GM12801 (cell line): ENCODE measurements around the gene CLASRP.

Experiments used
- CTCF ChIP-seq: IDR thresholded peaks from one replicate; pipeline ENCODE4 v1.5.1; 2011; ENCODE audit warnings: control low read depth; ENCODE audit not compliant: insufficient read length; ENCODE audit errors: extremely low read depth

Gene CLASRP

GRCh38 chr19:45104658-45105349, 66.0 kb downstream of the CLASRP start:
- no peak for TF ChIP-seq CTCF

DNA sequence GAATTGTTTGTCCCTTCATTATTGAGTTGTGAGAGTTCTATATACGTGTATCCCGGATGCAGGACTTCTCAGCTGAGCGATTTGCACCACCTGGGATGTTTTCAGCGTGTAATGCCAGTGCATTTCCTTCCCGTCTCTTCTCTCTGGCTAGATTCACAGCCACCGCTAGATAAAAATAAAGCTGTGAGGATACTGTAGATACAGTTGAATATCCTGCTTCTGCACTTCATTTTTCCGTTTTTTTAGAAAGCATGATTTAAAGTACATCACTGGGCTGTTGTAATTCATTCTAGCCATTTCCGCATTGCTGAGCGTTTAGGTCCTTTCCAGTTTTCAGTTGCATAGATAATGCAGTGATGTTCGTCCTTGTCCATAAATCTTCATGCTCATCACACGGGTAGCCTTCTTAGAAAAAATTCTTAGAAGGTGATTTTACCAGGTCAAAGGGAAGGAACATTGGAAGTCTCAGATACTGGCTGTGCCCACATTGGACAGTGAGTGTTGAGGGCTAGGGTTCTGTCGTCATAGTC, 68.8 kb downstream of the CLASRP start:
- no peak for TF ChIP-seq CTCF

DNA sequence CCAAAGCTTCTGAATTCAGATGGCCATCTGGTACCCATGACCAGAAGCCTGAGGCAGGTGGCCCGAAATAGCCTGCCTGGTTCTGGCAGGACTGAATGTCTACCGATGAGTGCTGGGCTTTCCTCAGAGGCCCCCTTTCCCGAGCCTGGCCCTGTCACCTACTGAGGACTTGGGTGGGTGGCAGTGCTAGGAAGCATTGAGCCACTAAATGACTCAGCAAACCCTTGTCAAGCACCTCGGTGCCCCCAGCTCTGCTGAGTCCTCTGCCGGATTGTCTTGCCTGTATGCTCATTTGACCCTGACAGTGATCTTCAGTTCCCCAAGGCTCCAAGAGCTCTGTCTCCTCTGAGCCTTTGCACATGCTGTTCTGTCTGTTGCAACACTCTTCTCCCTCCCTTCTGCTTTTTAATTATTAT, 72.0 kb downstream of the CLASRP start:
- TF ChIP-seq CTCF: no peak

- TF ChIP-seq CTCF: no peak
Measured at GRCh38 chr19:45112111-45112827, 73.4 kb downstream of the CLASRP start.

DNA sequence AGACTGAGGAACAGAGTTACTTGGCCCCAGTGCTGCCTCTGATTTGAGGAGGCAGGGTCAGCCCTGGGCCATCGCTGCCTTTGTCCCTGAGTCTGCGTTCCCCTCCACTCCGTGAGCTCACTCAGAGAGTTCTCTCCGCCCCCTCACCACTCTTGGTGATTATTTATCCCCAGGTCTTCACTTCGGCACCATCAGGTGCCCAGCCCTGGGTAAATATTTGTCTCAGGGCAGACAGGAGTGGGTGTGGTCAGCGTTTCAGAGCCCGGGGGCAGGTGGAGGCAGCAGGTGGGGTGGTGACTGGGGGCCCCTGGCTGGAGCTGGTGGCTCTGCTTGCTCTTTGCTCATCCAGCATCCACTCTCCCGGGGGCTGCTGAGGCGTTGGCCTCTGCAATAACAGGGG, 74.8 kb downstream of the CLASRP start:
- TF ChIP-seq CTCF: no peak

GRCh38 chr19:45114116-45114515, 75.3 kb downstream of the CLASRP start:
- TF ChIP-seq CTCF: no peak

GRCh38 chr19:45115809-45116615, 77.2 kb downstream of the CLASRP start:
- TF ChIP-seq CTCF: no peak
